Measurements from ENCODE around the gene MTURN.
A peak's percentile ranks its signal among the peaks of the same experiment; 100 is the strongest.

MTURN gene

DNA sequence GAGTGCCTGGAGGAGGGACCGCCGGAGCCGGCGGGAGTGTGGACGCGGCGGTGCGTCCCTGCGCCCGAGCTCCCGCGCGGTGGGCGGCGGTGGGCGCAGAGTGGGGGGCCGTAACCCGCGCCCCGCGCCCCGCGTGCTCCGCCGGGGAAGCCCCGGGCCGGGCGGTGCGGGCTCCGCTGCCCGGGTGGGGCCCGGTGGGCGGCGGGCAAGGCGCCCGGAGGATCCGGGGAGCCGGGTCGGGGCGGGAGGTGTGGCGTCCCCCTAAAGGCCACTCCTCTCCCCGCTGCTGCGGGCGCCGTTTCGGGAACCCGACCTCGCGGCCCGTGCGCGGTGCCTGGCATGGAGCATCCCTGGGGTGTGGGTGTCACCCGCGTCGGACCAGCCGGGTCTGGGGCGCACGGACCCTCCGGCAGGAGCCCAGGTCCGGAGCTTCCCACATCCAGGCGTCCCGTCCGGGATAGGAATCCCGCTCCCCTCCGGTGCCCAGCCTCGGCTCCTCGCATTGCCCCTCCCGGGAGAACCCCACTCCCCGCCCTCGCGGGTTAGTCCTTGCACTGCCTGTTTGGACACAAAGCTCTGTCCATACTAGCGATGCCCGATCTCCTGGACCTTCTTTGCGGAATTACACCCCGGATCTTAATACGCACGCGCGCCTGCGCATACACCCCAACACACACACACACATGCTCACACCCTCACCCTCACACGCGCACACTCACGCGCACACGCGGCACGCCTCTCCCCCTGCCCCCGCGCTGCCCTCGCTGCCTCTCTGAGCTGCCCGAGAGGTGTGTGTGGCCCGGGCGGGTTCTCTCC is 723 bp downstream of the MTURN start:
- Histone ChIP-seq H3K4me1 (ENCODE audit: control insufficient read depth, insufficient read depth, low read depth, low read length) (peaks cover 6% of the 10 kb centered on the region), H4K8ac (ENCODE audit: low read length) (peak overlapping the region; percentile 4), H2BK12ac (ENCODE audit: low read length in 2 of 2) (peak overlapping the region in 1 of 2 experiments; percentile 47), H2BK15ac (ENCODE audit: low read depth, poor library complexity, severe bottlenecking) (no peak overlapping the region), H4K91ac (ENCODE audit: low read length) (peak overlapping the region; percentile 40), H3K4ac (ENCODE audit: low read depth in 1 of 2, low read length in 2 of 2) (no peak overlapping the region), H3K14ac (ENCODE audit: low read length in 2 of 2) (peak overlapping the region in 1 of 2 experiments; percentile 49), H3K4me2 (ENCODE audit: low read length, poor library complexity, severe bottlenecking) (peak overlapping the region; percentile 98), H3K9ac (ENCODE audit: low read length) (peak overlapping the region; percentile 91), H3K23ac (ENCODE audit: low read length in 2 of 2) (no peak overlapping the region), H3K27ac (ENCODE audit: low read length, poor library complexity, severe bottlenecking) (no peak overlapping the region), H2BK5ac (ENCODE audit: low read depth, low read length, poor library complexity, severe bottlenecking) (no peak overlapping the region), H3K36me3 (ENCODE audit: control insufficient read depth in 1 of 2, insufficient read depth in 2 of 2, low read depth in 1 of 2, low read length in 2 of 2) (peaks cover 0 to 3% of the 10 kb centered on the region in 2 experiments), H3K79me1 (replicated peaks; ENCODE audit: low read length, poor library complexity, severe bottlenecking) (peaks cover 5% of the 10 kb centered on the region), H2AK5ac (ENCODE audit: low read length, severe bottlenecking) (no peak overlapping the region), H2AFZ (ENCODE audit: low read depth, low read length) (peak overlapping the region; percentile 16), H3K4me3 (ENCODE audit: insufficient read depth in 1 of 2, low read depth in 1 of 2, low read length in 2 of 2) (peak overlapping the region; percentile 65 to 92), H2BK120ac (ENCODE audit: low read depth, low read length) (no peak overlapping the region), H3K27me3 (ENCODE audit: control insufficient read depth in 1 of 2, insufficient read depth in 1 of 2, low read length in 2 of 2) (peaks cover 0 to 3% of the 10 kb centered on the region in 2 experiments), H3K18ac (ENCODE audit: low read depth in 1 of 2, low read length in 2 of 2) (peak overlapping the region; percentile 52 to 67), H3K9me3 (ENCODE audit: control insufficient read depth, low read length) (no peaks in the 10 kb centered on the region)
- under 1% methylated on average over 56 of the region's 93 CpGs for WGBS
- DNase-seq, result peak; percentile 72

DNA sequence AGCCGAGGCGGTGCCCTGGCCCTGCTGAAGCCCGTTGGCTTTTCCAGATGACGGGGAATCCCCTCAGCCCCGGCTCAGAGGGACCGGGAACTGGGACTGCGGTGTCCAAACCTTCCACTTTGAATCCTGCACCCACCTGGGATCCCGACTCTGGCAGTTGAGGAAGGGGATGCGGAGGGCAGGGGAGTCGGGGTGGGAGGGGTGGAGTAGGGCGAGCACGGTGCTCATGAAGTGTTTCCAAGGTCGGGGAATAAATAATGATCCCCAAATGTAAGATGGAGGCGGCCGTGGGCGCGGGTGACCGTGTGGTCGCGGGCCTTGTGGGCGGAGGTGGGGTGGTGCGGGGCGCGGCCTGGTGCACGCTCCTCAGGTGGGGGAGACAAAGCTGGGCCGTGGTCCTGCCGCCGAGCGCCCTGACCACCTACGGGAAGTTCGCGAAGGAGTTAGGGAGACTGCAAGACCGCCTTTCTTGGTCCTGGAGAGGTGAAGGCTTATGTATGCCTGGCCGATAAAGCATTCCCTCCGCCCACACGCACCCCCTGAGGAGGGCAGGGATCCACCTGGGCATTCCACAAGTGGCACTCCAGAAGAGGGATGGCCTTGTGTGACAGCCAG is 1.4 kb downstream of the MTURN start:
- Histone ChIP-seq H3K4ac (ENCODE audit: low read depth in 1 of 2, low read length in 2 of 2) (no peak overlapping the region), H2BK5ac (ENCODE audit: low read depth, low read length, poor library complexity, severe bottlenecking) (no peak overlapping the region), H3K23ac (ENCODE audit: low read length in 2 of 2) (peak overlapping the region; percentile 20 to 78), H2BK12ac (ENCODE audit: low read length in 2 of 2) (no peak overlapping the region), H3K4me3 (ENCODE audit: insufficient read depth in 1 of 2, low read depth in 1 of 2, low read length in 2 of 2) (peak overlapping the region; percentile 65 to 92), H3K18ac (ENCODE audit: low read depth in 1 of 2, low read length in 2 of 2) (peak overlapping the region in 1 of 2 experiments; percentile 52), H2BK120ac (ENCODE audit: low read depth, low read length) (no peak overlapping the region), H3K27ac (ENCODE audit: low read length, poor library complexity, severe bottlenecking) (no peak overlapping the region), H3K4me2 (ENCODE audit: low read length, poor library complexity, severe bottlenecking) (peak overlapping the region; percentile 98), H3K4me1 (ENCODE audit: control insufficient read depth, insufficient read depth, low read depth, low read length) (peaks cover 6% of the 10 kb centered on the region), H3K14ac (ENCODE audit: low read length in 2 of 2) (peak overlapping the region in 1 of 2 experiments; percentile 64), H3K79me1 (replicated peaks; ENCODE audit: low read length, poor library complexity, severe bottlenecking) (peaks cover 5% of the 10 kb centered on the region), H2AK5ac (ENCODE audit: low read length, severe bottlenecking) (no peak overlapping the region), H3K9ac (ENCODE audit: low read length) (peak overlapping the region; percentile 91), H4K91ac (ENCODE audit: low read length) (peak overlapping the region; percentile 11), H3K36me3 (ENCODE audit: control insufficient read depth in 1 of 2, insufficient read depth in 2 of 2, low read depth in 1 of 2, low read length in 2 of 2) (peaks cover 0 to 3% of the 10 kb centered on the region in 2 experiments), H3K9me3 (ENCODE audit: control insufficient read depth, low read length) (no peaks in the 10 kb centered on the region), H4K8ac (ENCODE audit: low read length) (no peak overlapping the region), H2AFZ (ENCODE audit: low read depth, low read length) (peak overlapping the region; percentile 6), H3K27me3 (ENCODE audit: control insufficient read depth in 1 of 2, insufficient read depth in 1 of 2, low read length in 2 of 2) (peaks cover 0 to 3% of the 10 kb centered on the region in 2 experiments), H2BK15ac (ENCODE audit: low read depth, poor library complexity, severe bottlenecking) (no peak overlapping the region)
- 7% methylated on average over 32 of the region's 36 CpGs for WGBS
- DNase-seq, result no peak

DNA sequence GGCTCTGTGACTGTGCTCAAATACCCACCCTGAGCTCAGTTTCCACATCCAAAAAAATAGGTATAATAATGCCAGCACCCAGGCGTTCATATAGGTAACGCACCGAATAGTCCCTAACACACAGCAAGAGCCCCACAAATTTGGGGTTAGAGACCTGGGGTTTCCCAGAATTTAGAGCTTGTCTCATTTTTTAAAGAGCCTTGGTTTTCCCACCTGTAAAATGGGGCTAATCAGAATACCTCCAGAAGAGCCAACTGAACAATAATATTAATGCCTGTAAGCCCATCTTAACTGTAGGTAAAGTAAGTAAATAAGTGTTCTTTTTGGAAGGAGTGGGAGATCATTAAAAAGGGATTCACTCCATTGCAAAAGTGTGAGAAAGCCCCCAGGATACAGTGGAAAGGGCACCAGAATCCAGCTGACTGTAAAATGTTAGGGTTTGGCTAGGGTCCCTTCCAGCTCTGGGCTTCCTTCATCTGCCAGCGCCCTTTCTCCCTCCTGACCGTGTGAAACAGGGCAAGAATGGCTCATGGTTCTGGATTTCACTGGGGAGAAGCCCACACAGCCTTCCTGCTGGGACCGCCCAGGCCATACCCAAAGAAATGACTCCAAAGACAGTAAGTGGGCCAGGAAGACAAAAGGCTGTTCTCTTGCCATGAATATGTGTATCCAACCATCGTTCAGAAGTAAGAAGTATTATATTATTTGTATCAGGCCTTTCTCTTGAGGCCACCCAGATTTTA is 2.1 kb downstream of the MTURN start:
- H3K27me3 ChIP-seq (ENCODE audit: control insufficient read depth in 1 of 2, insufficient read depth in 1 of 2, low read length in 2 of 2), result peaks cover 0 to 3% of the 10 kb centered on the region in 2 experiments
- peaks cover 6% of the 10 kb centered on the region for H3K4me1 ChIP-seq (ENCODE audit: control insufficient read depth, insufficient read depth, low read depth, low read length)
- no peak overlapping the region for H4K8ac ChIP-seq (ENCODE audit: low read length)
- H3K18ac ChIP-seq (ENCODE audit: low read depth in 1 of 2, low read length in 2 of 2), result no peak overlapping the region
- H3K9me3 ChIP-seq (ENCODE audit: control insufficient read depth, low read length), result no peaks in the 10 kb centered on the region
- H2BK120ac ChIP-seq (ENCODE audit: low read depth, low read length), result no peak overlapping the region
- DNase-seq, result no peak
- no peak overlapping the region for H4K91ac ChIP-seq (ENCODE audit: low read length)
- H3K4me3 ChIP-seq (ENCODE audit: insufficient read depth in 1 of 2, low read depth in 1 of 2, low read length in 2 of 2), result peak overlapping the region in 1 of 2 experiments; percentile 92
- no peak overlapping the region for H2AFZ ChIP-seq (ENCODE audit: low read depth, low read length)
- no peak overlapping the region for H2BK5ac ChIP-seq (ENCODE audit: low read depth, low read length, poor library complexity, severe bottlenecking)
- no peak overlapping the region for H3K27ac ChIP-seq (ENCODE audit: low read length, poor library complexity, severe bottlenecking)
- 89% methylated on average over 6 of the region's 7 CpGs for WGBS
- peak overlapping the region; percentile 98 for H3K4me2 ChIP-seq (ENCODE audit: low read length, poor library complexity, severe bottlenecking)
- H2BK15ac ChIP-seq (ENCODE audit: low read depth, poor library complexity, severe bottlenecking), result no peak overlapping the region
- no peak overlapping the region for H2BK12ac ChIP-seq (ENCODE audit: low read length in 2 of 2)
- no peak overlapping the region for H2AK5ac ChIP-seq (ENCODE audit: low read length, severe bottlenecking)
- H3K79me1 ChIP-seq (replicated peaks; ENCODE audit: low read length, poor library complexity, severe bottlenecking), result peaks cover 10% of the 10 kb centered on the region
- peak overlapping the region in 1 of 2 experiments; percentile 20 for H3K23ac ChIP-seq (ENCODE audit: low read length in 2 of 2)
- H3K4ac ChIP-seq (ENCODE audit: low read depth in 1 of 2, low read length in 2 of 2), result no peak overlapping the region
- H3K36me3 ChIP-seq (ENCODE audit: control insufficient read depth in 1 of 2, insufficient read depth in 2 of 2, low read depth in 1 of 2, low read length in 2 of 2), result peaks cover 0 to 3% of the 10 kb centered on the region in 2 experiments
- no peak overlapping the region for H3K14ac ChIP-seq (ENCODE audit: low read length in 2 of 2)
- peak overlapping the region; percentile 91 for H3K9ac ChIP-seq (ENCODE audit: low read length)

All from mesenchymal stem cell (in vitro differentiated cells and primary cell).